GM23338 (cell line): ENCODE data around the gene TSPAN4. TPM values are rescaled to one million over a fixed set of nuclear protein-coding genes. Genes with fewer than 3 reads are reported as not detected.
A peak's percentile ranks its signal among the peaks of the same experiment; 100 is the strongest.

Experiments used
- ATAC-seq: fragments of 200-7000 bp; cut with Tn5 transposase; 3 replicates; pipeline ENCODE4 v1.9.1; 2020
- DNase-seq: peaks from one replicate; pipeline ENCODE4 v3.0.0-alpha.2; 2015; ENCODE audit warnings: low spot score
- H2AFZ ChIP-seq: fragments of 200-600 bp; sonication (generic); 2 replicates; pipeline ENCODE4 v1.8.0; 2016; ENCODE audit warnings: antibody characterized with exemption, mild to moderate bottlenecking, moderate library complexity
- H3F3A ChIP-seq: fragments of 200-600 bp; sonication (generic); replicated peaks from 2 replicates; pipeline ENCODE4 v1.8.0; 2017; ENCODE audit warnings: antibody characterized with exemption, mixed run types, low read depth
- H3K27ac ChIP-seq: fragments of 200-600 bp; sonication (generic); 2 replicates; pipeline ENCODE4 v1.6.1; 2016; ENCODE audit warnings: low read depth
- H3K27me3 ChIP-seq: fragments of 200-600 bp; sonication (generic); 2 replicates; pipeline ENCODE4 v1.8.0; 2016; ENCODE audit warnings: mild to moderate bottlenecking, mixed run types, moderate library complexity; ENCODE audit not compliant: insufficient read depth
- H3K36me3 ChIP-seq: fragments of 200-600 bp; sonication (generic); 2 replicates; pipeline ENCODE4 v1.8.0; 2016; ENCODE audit warnings: mild to moderate bottlenecking; ENCODE audit not compliant: insufficient read depth
- H3K4me1 ChIP-seq: fragments of 200-600 bp; sonication (generic); 2 replicates; pipeline ENCODE4 v1.8.0; 2016; ENCODE audit warnings: mild to moderate bottlenecking, moderate library complexity; ENCODE audit not compliant: insufficient read depth
- H3K4me2 ChIP-seq: fragments of 200-600 bp; sonication (generic); 2 replicates; pipeline ENCODE4 v1.7.1; 2017; ENCODE audit warnings: mixed run types
- H3K4me3 ChIP-seq: fragments of 200-600 bp; sonication (generic); 2 replicates; pipeline ENCODE4 v1.6.1; 2016; ENCODE audit warnings: mixed run types
- H3K79me2 ChIP-seq: fragments of 200-600 bp; sonication (generic); replicated peaks from 2 replicates; pipeline ENCODE4 v1.8.0; 2017; ENCODE audit warnings: mild to moderate bottlenecking; ENCODE audit not compliant: insufficient read depth
- H3K9me2 ChIP-seq: fragments of 200-600 bp; sonication (generic); 2 replicates; pipeline ENCODE4 v1.8.0; 2017; ENCODE audit not compliant: insufficient read depth
- H4K20me1 ChIP-seq: fragments of 200-600 bp; sonication (generic); replicated peaks from 2 replicates; pipeline ENCODE4 v1.8.0; 2017; ENCODE audit warnings: mild to moderate bottlenecking; ENCODE audit not compliant: insufficient read depth
- H3K27ac Mint-ChIP-seq: 2 replicates; pipeline ENCODE4 v1.8.0; 2020; ENCODE audit warnings: inconsistent platforms, mild to moderate bottlenecking, moderate library complexity, mixed read lengths
- H3K27me3 Mint-ChIP-seq: 3 replicates; pipeline ENCODE4 v1.8.0; 2022; ENCODE audit warnings: low read depth, mild to moderate bottlenecking, moderate library complexity, mixed read lengths, inconsistent platforms; ENCODE audit not compliant: insufficient read depth, poor library complexity
- H3K36me3 Mint-ChIP-seq: 3 replicates; pipeline ENCODE4 v1.8.0; 2021; ENCODE audit warnings: low read depth, mild to moderate bottlenecking, inconsistent platforms, moderate library complexity, mixed read lengths
- H3K4me1 Mint-ChIP-seq: 3 replicates; pipeline ENCODE4 v1.8.0; 2020; ENCODE audit warnings: mild to moderate bottlenecking, inconsistent platforms, mixed read lengths
- H3K4me3 Mint-ChIP-seq: 3 replicates; pipeline ENCODE4 v1.8.0; 2021; ENCODE audit warnings: moderate library complexity, mild to moderate bottlenecking, inconsistent platforms, mixed read lengths
- H3K9me3 Mint-ChIP-seq: 3 replicates; pipeline ENCODE4 v1.8.0; 2020; ENCODE audit warnings: moderate library complexity, mild to moderate bottlenecking, inconsistent platforms, mixed read lengths
- CREB1 ChIP-seq: fragments of 250-450 bp; sonication (Bioruptor Pico); IDR thresholded peaks from 2 replicates; pipeline ENCODE4 v1.5.0; 2020; ENCODE audit warnings: low read depth, mild to moderate bottlenecking, moderate library complexity
- CTCF ChIP-seq, 2 experiments: fragments of 200-600 bp in 1 of 2; sonication (generic) in 1 of 2; conservative IDR thresholded peaks; 2 replicates each; pipeline versions ENCODE4 v1.5.1 to v1.6.1; 2016 to 2017; ENCODE audit warnings: antibody characterized with exemption in 2 of 2, low read depth in 2 of 2, mild to moderate bottlenecking in 2 of 2, moderate library complexity in 1 of 2
- ETS1 ChIP-seq: IDR thresholded peaks from 2 replicates; pipeline ENCODE4 v1.6.1; 2016; ENCODE audit warnings: antibody characterized with exemption
- EZH2 ChIP-seq: fragments of 200-600 bp; sonication (generic); IDR thresholded peaks from one replicate; pipeline ENCODE4 v1.8.0; 2017; ENCODE audit warnings: antibody characterized with exemption, mild to moderate bottlenecking, low read depth; ENCODE audit not compliant: unreplicated experiment
- EZH2phosphoT487 ChIP-seq: fragments of 200-600 bp; sonication (generic); IDR thresholded peaks from one replicate; pipeline ENCODE4 v1.8.1; 2018; ENCODE audit warnings: antibody characterized with exemption; ENCODE audit not compliant: unreplicated experiment
- JUNB ChIP-seq: IDR thresholded peaks from one replicate; pipeline ENCODE4 v1.6.1; 2016; ENCODE audit warnings: antibody characterized with exemption; ENCODE audit not compliant: unreplicated experiment
- NANOG ChIP-seq: IDR thresholded peaks from 2 replicates; pipeline ENCODE4 v1.6.1; 2016; ENCODE audit warnings: antibody characterized with exemption, borderline replicate concordance
- POLR2AphosphoS5 ChIP-seq: IDR thresholded peaks from 2 replicates; pipeline ENCODE4 v1.6.1; 2016; ENCODE audit warnings: antibody characterized with exemption, low read depth
- REST ChIP-seq: IDR thresholded peaks from one replicate; pipeline ENCODE4 v1.6.1; 2018; ENCODE audit warnings: antibody characterized with exemption; ENCODE audit not compliant: unreplicated experiment
- STAT1 ChIP-seq: IDR thresholded peaks from one replicate; pipeline ENCODE4 v1.6.1; 2016; ENCODE audit warnings: antibody characterized with exemption; ENCODE audit not compliant: unreplicated experiment
- ZNF114 ChIP-seq: fragments of 250-450 bp; sonication (Bioruptor Pico); IDR thresholded peaks from 2 replicates; pipeline ENCODE4 v1.5.0; 2020; ENCODE audit warnings: mild to moderate bottlenecking, moderate library complexity
- ZNF331 ChIP-seq: fragments of 250-450 bp; sonication (Bioruptor Pico); IDR thresholded peaks from 2 replicates; pipeline ENCODE4 v1.5.0; 2020; ENCODE audit warnings: low read depth, mild to moderate bottlenecking, moderate library complexity
- ZNF462 ChIP-seq: fragments of 250-450 bp; sonication (Bioruptor Pico); IDR thresholded peaks from 2 replicates; pipeline ENCODE4 v1.5.0; 2020; ENCODE audit warnings: mild to moderate bottlenecking, moderate library complexity
- polyA plus RNA-seq: library from polyadenylated mRNA; unstranded; fragments of >200 nt; fragmentation: Nextera tagmentation; extraction: Ambion mirVana; gene quantifications from 2 replicates; pipeline ENCODE4 v1.2.1, GENCODE V29; 2016
- total RNA-seq: library from RNA; depleted of rRNA; stranded (reverse); fragments of >200 nt; shearing (Covaris generic); gene quantifications from 2 replicates; pipeline ENCODE4 v1.2.3, GENCODE V29; 2014

The TSPAN4 gene
- total and polyA plus RNA-seq, 2 experiments from 2014 or later: 76.8 to 150 TPM

- H3K27me3 Mint-ChIP-seq: peaks cover 8% of the 10 kb centered on the region
- H3K27ac ChIP-seq: no peak overlapping the region
- TF ChIP-seq JUNB (no peak), STAT1 (no peak), ZNF462 (CRISPR knock-in tag) (no peak), CTCF (conservative IDR thresholded peaks at IDR 0.05; ENCODE audit: low read depth in 2 of 2) (no peak), ZNF114 (CRISPR knock-in tag) (no peak), POLR2AphosphoS5 (no peak), EZH2 (no peak), EZH2phosphoT487 (no peak), ETS1 (no peak), NANOG (no peak), ZNF331 (CRISPR knock-in tag) (no peak), CREB1 (CRISPR knock-in tag) (no peak), REST (no peak)
- H2AFZ ChIP-seq: no peak overlapping the region
- H3K79me2 ChIP-seq: peaks cover 47% of the 10 kb centered on the region
- no peak for ATAC-seq
- no peak overlapping the region for H3K4me3 ChIP-seq
- H3K36me3 ChIP-seq: peaks cover 6% of the 10 kb centered on the region
- H3K27ac Mint-ChIP-seq: no peak overlapping the region
- H3K9me2 ChIP-seq: no peaks in the 10 kb centered on the region
- peaks cover 14% of the 10 kb centered on the region; the same call in 1 of the 2 replicates for H3K4me1 ChIP-seq
- no peaks in the 10 kb centered on the region for H3K9me3 Mint-ChIP-seq
- H4K20me1 ChIP-seq: peaks cover 9% of the 10 kb centered on the region
- H3K27me3 ChIP-seq: no peaks in the 10 kb centered on the region
- H3K4me2 ChIP-seq: no peak overlapping the region
- no peak for DNase-seq
- peaks cover 18% of the 10 kb centered on the region for H3K4me1 Mint-ChIP-seq
- H3K4me3 Mint-ChIP-seq: 0 out of 3 replicates have a peak overlapping the region, but pooled peaks have one; percentile 20
- H3F3A ChIP-seq: peaks cover 15% of the 10 kb centered on the region; the same call in 1 of the 2 replicates
- H3K36me3 Mint-ChIP-seq: peaks cover 41% of the 10 kb centered on the region
Observed at GRCh38 chr11:907668-908067, 65.0 kb downstream of the TSPAN4 start.
